PC-9 (cell line): ENCODE data around the gene ERCC1. TPM values are rescaled to one million over a fixed set of nuclear protein-coding genes. Genes with fewer than 3 reads are reported as not detected.

Experiments
- BruUV-seq: library from RNA; stranded (reverse); fragments of 400-500 nt; replicated peaks from 2 replicates; lab custom pipeline; 2021; lab: Mats Ljungman, UMichigan
- CTCF ChIA-PET: fragments of 300-600 bp; sonication (Branson Sonifier 250); formaldehyde crosslinking; loops from one replicate; lab custom pipeline; 2022; ENCODE audit warnings: antibody characterized with exemption; lab: Charles Lee
- POLR2A ChIA-PET: fragments of 300-600 bp; sonication (Branson Sonifier 250); formaldehyde crosslinking; loops from one replicate; lab custom pipeline; 2022; ENCODE audit warnings: antibody characterized with exemption; ENCODE audit not compliant: unreplicated experiment; lab: Charles Lee
- DNase-seq, 2 experiments: peaks; one replicate each; pipeline versions ENCODE4 v3.0.0 to v3.0.0-alpha.2; 2015 to 2022; ENCODE audit warnings: mixed read lengths in 1 of 2
- H2AFZ ChIP-seq: fragments of 200-600 bp; sonication (generic); 2 replicates; pipeline ENCODE4 v1.8.1; 2017; ENCODE audit warnings: antibody characterized with exemption
- H3F3A ChIP-seq: fragments of 200-600 bp; sonication (generic); 2 replicates; pipeline ENCODE4 v1.8.1; 2017; ENCODE audit warnings: antibody characterized with exemption, mild to moderate bottlenecking, low read depth; ENCODE audit not compliant: insufficient read depth
- H3K27ac ChIP-seq: fragments of 200-600 bp; sonication (generic); 2 replicates; pipeline ENCODE4 v1.6.1; 2016; ENCODE audit warnings: mixed run types
- H3K27me3 ChIP-seq: fragments of 200-600 bp; sonication (generic); 2 replicates; pipeline ENCODE4 v1.6.1; 2016; ENCODE audit warnings: low read depth, mixed run types; ENCODE audit not compliant: insufficient read depth
- H3K36me3 ChIP-seq: fragments of 200-600 bp; sonication (generic); 2 replicates; pipeline ENCODE4 v1.6.1; 2016; ENCODE audit warnings: low read depth, mixed run types
- H3K4me1 ChIP-seq: fragments of 200-600 bp; sonication (generic); replicated peaks from 2 replicates; pipeline ENCODE4 v1.6.1; 2016; ENCODE audit warnings: mixed run types; ENCODE audit not compliant: insufficient read depth
- H3K4me2 ChIP-seq: fragments of 200-600 bp; sonication (generic); 2 replicates; pipeline ENCODE4 v1.6.1; 2017; ENCODE audit warnings: mixed run types
- H3K4me3 ChIP-seq: fragments of 200-600 bp; sonication (generic); 2 replicates; pipeline ENCODE4 v1.6.1; 2016; ENCODE audit warnings: mixed run types
- H3K79me2 ChIP-seq: fragments of 200-600 bp; sonication (generic); 2 replicates; pipeline ENCODE4 v1.6.1; 2017; ENCODE audit warnings: low read depth, mixed run types
- H3K9me2 ChIP-seq: fragments of 200-600 bp; sonication (generic); 2 replicates; pipeline ENCODE4 v1.8.1; 2017; ENCODE audit warnings: mild to moderate bottlenecking; ENCODE audit not compliant: insufficient read depth
- H3K9me3 ChIP-seq: fragments of 200-600 bp; sonication (generic); 2 replicates; pipeline ENCODE4 v1.8.1; 2016; ENCODE audit warnings: low read depth; ENCODE audit not compliant: insufficient read depth
- H4K20me1 ChIP-seq: fragments of 200-600 bp; sonication (generic); 2 replicates; pipeline ENCODE4 v1.8.1; 2017; ENCODE audit not compliant: insufficient read depth
- EZH2 ChIP-seq: fragments of 200-600 bp; sonication (generic); IDR thresholded peaks from 2 replicates; pipeline ENCODE4 v1.8.0; 2017; ENCODE audit warnings: antibody characterized with exemption, low read depth
- intact Hi-C: fragments of 100-400 bp; cut with micrococcal nuclease; formaldehyde crosslinking; loops from one replicate; pipeline ENCODE4 v1.10.0; 2022; ENCODE audit not compliant: unreplicated experiment
- total RNA-seq: library from RNA; stranded (reverse); gene quantifications from 2 replicates; pipeline ENCODE4 v1.2.3, GENCODE V29; 2021
- TF ChIP-seq, protein P1 (sequence below): fragments of 200-600 bp; sonication (generic); conservative IDR thresholded peaks from 2 replicates; pipeline ENCODE4 v1.6.1; 2017; ENCODE audit warnings: mixed run types, antibody characterized with exemption, mild to moderate bottlenecking, moderate library complexity

Gene ERCC1
- total RNA-seq, 1 experiment from 2014 or later: 102 TPM

DNA sequence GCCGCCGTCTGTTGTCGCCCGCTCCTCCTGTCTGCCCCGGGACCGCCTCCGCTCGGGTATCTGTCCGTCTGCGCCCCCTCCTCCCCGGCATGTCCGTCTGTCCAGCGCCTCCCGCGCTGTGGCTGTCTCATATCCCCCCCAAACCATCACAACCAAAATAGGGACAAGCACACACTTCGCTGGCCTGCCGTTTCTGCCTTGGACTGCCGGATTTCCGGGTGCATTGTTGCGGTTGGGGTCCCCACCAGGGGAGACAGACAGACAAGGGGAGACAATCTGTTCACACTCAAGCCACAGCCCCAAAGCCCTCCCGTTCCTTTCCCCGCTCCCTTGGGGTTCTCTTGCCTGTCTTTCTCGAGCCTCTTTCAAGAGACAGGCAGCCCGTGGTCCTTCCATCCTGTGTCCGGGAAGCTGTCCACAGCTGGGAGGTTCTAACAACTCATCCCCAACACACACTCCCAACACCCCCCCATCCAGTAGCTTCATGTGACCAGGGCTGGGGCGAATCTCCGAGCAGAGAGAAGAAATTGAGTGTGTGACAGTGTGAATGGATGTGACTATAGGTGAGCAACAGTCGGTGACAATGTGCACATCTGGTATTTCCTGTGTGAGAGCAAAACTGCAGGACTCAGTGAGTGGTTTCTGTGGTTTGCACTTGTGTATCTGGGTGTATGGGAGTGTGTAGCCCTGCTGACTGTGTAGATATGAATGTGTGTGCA lies 27.6 kb upstream of the ERCC1 start:
- peak overlapping the region; percentile 73 for H3K4me2 ChIP-seq
- H3F3A ChIP-seq: peaks cover 81% of the 10 kb centered on the region
- ChIA-PET POLR2A (interaction anchor here (0.5 to 1.6 kb wide), 2 partner anchors 16 to 119 kb away, joined by 7 to 8 read pairs; partner anchors contain the start of gene FOSB), CTCF (no interaction called here)
- peaks cover 58% of the 10 kb centered on the region for H3K4me1 ChIP-seq
- peaks cover 8% of the 10 kb centered on the region for H3K79me2 ChIP-seq
- BruUV-seq: TSS peak; percentile 64
- H3K4me3 ChIP-seq: peak overlapping the region; percentile 56
- no peaks in the 10 kb centered on the region for H4K20me1 ChIP-seq
- H3K27ac ChIP-seq: peak overlapping the region; percentile 36
- H3K9me3 ChIP-seq: no peaks in the 10 kb centered on the region
- H2AFZ ChIP-seq: peak overlapping the region; percentile 85
- TF ChIP-seq, protein P1, sequence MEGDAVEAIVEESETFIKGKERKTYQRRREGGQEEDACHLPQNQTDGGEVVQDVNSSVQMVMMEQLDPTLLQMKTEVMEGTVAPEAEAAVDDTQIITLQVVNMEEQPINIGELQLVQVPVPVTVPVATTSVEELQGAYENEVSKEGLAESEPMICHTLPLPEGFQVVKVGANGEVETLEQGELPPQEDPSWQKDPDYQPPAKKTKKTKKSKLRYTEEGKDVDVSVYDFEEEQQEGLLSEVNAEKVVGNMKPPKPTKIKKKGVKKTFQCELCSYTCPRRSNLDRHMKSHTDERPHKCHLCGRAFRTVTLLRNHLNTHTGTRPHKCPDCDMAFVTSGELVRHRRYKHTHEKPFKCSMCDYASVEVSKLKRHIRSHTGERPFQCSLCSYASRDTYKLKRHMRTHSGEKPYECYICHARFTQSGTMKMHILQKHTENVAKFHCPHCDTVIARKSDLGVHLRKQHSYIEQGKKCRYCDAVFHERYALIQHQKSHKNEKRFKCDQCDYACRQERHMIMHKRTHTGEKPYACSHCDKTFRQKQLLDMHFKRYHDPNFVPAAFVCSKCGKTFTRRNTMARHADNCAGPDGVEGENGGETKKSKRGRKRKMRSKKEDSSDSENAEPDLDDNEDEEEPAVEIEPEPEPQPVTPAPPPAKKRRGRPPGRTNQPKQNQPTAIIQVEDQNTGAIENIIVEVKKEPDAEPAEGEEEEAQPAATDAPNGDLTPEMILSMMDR: no peak
- no peak for TF ChIP-seq EZH2
- intact Hi-C loops: no loop called here
- no peaks in the 10 kb centered on the region for H3K27me3 ChIP-seq
- DNase-seq: peak in 1 of 2 experiments; percentile 57
- H3K36me3 ChIP-seq: no peaks in the 10 kb centered on the region
- H3K9me2 ChIP-seq: no peaks in the 10 kb centered on the region

DNA sequence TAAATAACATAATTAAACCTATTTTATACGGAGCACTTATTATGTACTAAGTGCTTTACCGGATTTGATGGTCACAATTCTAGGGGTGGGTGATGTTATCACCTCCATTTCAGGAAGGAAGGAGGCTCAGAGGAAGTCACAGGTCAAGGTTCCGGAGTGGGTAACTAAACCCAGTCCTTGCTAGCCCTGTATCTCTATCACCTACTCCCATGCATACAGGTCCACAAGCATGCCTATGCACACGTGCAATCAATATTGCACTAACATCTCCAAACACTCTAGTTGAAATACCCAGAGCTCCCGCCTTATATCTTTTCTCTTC lies 26.3 kb upstream of the ERCC1 start:
- no TSS peak for BruUV-seq
- Histone ChIP-seq H3K27me3 (no peaks in the 10 kb centered on the region), H3K27ac (peak overlapping the region; percentile 71), H3F3A (peaks cover 70% of the 10 kb centered on the region), H3K4me3 (peak overlapping the region; percentile 65), H3K4me1 (peaks cover 49% of the 10 kb centered on the region), H3K9me2 (no peaks in the 10 kb centered on the region), H2AFZ (peak overlapping the region; percentile 83), H3K9me3 (no peaks in the 10 kb centered on the region), H4K20me1 (no peaks in the 10 kb centered on the region), H3K79me2 (peaks cover 8% of the 10 kb centered on the region), H3K4me2 (peak overlapping the region; percentile 79), H3K36me3 (no peaks in the 10 kb centered on the region)
- DNase-seq: no peak
- TF ChIP-seq EZH2: no peak
- TF ChIP-seq, protein P1: no peak
- intact Hi-C loops: loop anchor here (1.0 kb wide), 1 partner anchor 17 kb away; the partner anchor contains the start of gene FOSB
- ChIA-PET CTCF (no interaction called here), POLR2A (interaction anchor here (1.6 to 2.2 kb wide), 2 partner anchors 18 to 20 kb away, joined by 10 to 18 read pairs; partner anchors contain the start of gene FOSB)

DNA sequence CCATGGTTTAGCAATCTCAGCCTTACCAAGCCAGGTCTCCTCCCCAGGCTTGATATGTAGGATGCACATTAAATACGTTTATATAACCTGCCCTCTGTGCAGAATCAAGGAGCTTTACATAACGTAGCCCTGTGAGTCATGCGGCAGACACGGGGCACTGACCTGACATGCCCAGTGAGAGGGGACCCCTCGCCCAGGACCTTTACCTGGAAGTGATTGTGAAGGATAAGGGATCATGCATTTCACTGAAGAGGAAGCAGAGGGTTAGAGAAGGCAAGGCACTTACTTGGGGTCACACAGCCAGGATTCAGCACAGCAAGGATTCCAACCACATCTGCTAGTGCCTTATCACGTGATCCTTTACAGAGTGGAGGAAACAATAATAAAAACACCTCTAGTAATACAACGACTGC lies 25.2 kb upstream of the ERCC1 start:
- H3K4me2 ChIP-seq: peak overlapping the region; percentile 79
- H3K9me3 ChIP-seq: no peaks in the 10 kb centered on the region
- peaks cover 45% of the 10 kb centered on the region for H3K4me1 ChIP-seq
- H2AFZ ChIP-seq: 0 out of 2 replicates have a peak overlapping the region, but pooled peaks have one; percentile 13
- H3K79me2 ChIP-seq: peaks cover 8% of the 10 kb centered on the region
- peak; percentile 80 to 95 for DNase-seq
- no peaks in the 10 kb centered on the region for H3K36me3 ChIP-seq
- no TSS peak for BruUV-seq
- H3F3A ChIP-seq: peaks cover 69% of the 10 kb centered on the region
- H3K4me3 ChIP-seq: peak overlapping the region; percentile 65; the same call in 1 of the 2 replicates
- H3K27me3 ChIP-seq: no peaks in the 10 kb centered on the region
- peak overlapping the region; percentile 71 for H3K27ac ChIP-seq
- intact Hi-C loops: no loop called here
- H4K20me1 ChIP-seq: no peaks in the 10 kb centered on the region
- TF ChIP-seq, protein P1: no peak
- no peak for TF ChIP-seq EZH2
- H3K9me2 ChIP-seq: no peaks in the 10 kb centered on the region
- ChIA-PET CTCF (interaction anchor here (0.7 kb wide), 1 partner anchor 110 kb away, joined by 3 read pairs; no protein-coding TSS in a partner anchor), POLR2A (interaction anchor here (0.6 to 2.2 kb wide), 5 partner anchors 8 to 725 kb away, joined by 3 to 18 read pairs (median 3); partner anchors contain the start of gene FOSB)
